Neural cell (in vitro differentiated cells): ENCODE data around the gene GON4L. TPM values are rescaled to one million over a fixed set of nuclear protein-coding genes. Genes with fewer than 3 reads are reported as not detected.
"Not testable (repeated sequence)": the region's sequence is repeated elsewhere in the genome, so short reads cannot be mapped to it uniquely, and the experiment has no call there.

ENCODE experiments used
- H2AFZ ChIP-seq: fragments of 200-600, 300-800 bp; sonication (generic), shearing (Covaris generic); 2 replicates; pipeline ENCODE4 v1.6.0; 2014; ENCODE audit warnings: low read depth, mild to moderate bottlenecking, antibody characterized with exemption, low read length, moderate library complexity
- H3F3A ChIP-seq: fragments of 200-600 bp; shearing (Covaris generic); 2 replicates; pipeline ENCODE4 v1.6.1; 2016; ENCODE audit warnings: mild to moderate bottlenecking, moderate library complexity, mixed read lengths, antibody characterized with exemption, low read length; ENCODE audit not compliant: insufficient read depth, poor library complexity, severe bottlenecking
- H3K27ac ChIP-seq: fragments of 200-600, 300-800 bp; sonication (generic), shearing (Covaris generic); 2 replicates; pipeline ENCODE4 v1.5.1; 2014; ENCODE audit warnings: mild to moderate bottlenecking, low read length, moderate library complexity
- H3K27me3 ChIP-seq: fragments of 300-800, 200-600 bp; sonication (generic), shearing (Covaris generic); 2 replicates; pipeline ENCODE4 v1.6.0; 2014; ENCODE audit warnings: mild to moderate bottlenecking, low read depth, low read length, moderate library complexity; ENCODE audit not compliant: insufficient read depth
- H3K36me3 ChIP-seq: fragments of 300-800, 200-600 bp; sonication (generic), shearing (Covaris generic); 2 replicates; pipeline ENCODE4 v1.5.1; 2014; ENCODE audit warnings: mild to moderate bottlenecking, antibody characterized with exemption, low read length, moderate library complexity; ENCODE audit not compliant: insufficient read depth
- H3K4me2 ChIP-seq: fragments of 300-800, 200-600 bp; sonication (generic), shearing (Covaris generic); 2 replicates; pipeline ENCODE4 v1.6.0; 2014; ENCODE audit warnings: mild to moderate bottlenecking, low read length
- H3K4me3 ChIP-seq: fragments of 300-800, 200-600 bp; sonication (generic), shearing (Covaris generic); 2 replicates; pipeline ENCODE4 v1.5.1; 2014; ENCODE audit warnings: mild to moderate bottlenecking, low read length, moderate library complexity
- H3K79me2 ChIP-seq: fragments of 200-600 bp; shearing (Covaris generic); replicated peaks from 2 replicates; pipeline ENCODE4 v1.6.0; 2014; ENCODE audit warnings: mild to moderate bottlenecking, low read length, moderate library complexity; ENCODE audit not compliant: insufficient read depth
- H3K9ac ChIP-seq: fragments of 300-800, 200-600 bp; sonication (generic), shearing (Covaris generic); 2 replicates; pipeline ENCODE4 v1.6.1; 2016; ENCODE audit warnings: mild to moderate bottlenecking, low read length, mixed read lengths
- H3K9me2 ChIP-seq: fragments of 200-600 bp; shearing (Covaris generic); 2 replicates; pipeline ENCODE4 v1.6.1; 2016; ENCODE audit warnings: mild to moderate bottlenecking, low read length, mixed read lengths; ENCODE audit not compliant: insufficient read depth
- H3K9me3 ChIP-seq: fragments of 200-600, 300-800 bp; sonication (generic), shearing (Covaris generic); 2 replicates; pipeline ENCODE4 v1.6.1; 2016; ENCODE audit warnings: mild to moderate bottlenecking, mixed run types, low read length, moderate library complexity, mixed read lengths
- H4K20me1 ChIP-seq: fragments of 200-600 bp; shearing (Covaris generic); 2 replicates; pipeline ENCODE4 v1.6.1; 2016; ENCODE audit warnings: mild to moderate bottlenecking, mixed run types; ENCODE audit not compliant: insufficient read depth
- EZH2 ChIP-seq: fragments of 200-600, 300-800 bp; shearing (Covaris generic), sonication (generic); IDR thresholded peaks from 2 replicates; pipeline ENCODE4 v1.6.1; 2014; ENCODE audit warnings: antibody characterized with exemption, low read length, borderline replicate concordance, mild to moderate bottlenecking; ENCODE audit not compliant: insufficient read depth, poor library complexity, severe bottlenecking
- MXI1 ChIP-seq: fragments of 450-650 bp; conservative IDR thresholded peaks from 2 replicates; pipeline ENCODE4 v1.6.1; 2014; ENCODE audit warnings: antibody characterized with exemption, mild to moderate bottlenecking; ENCODE audit not compliant: poor library complexity, severe bottlenecking
- POLR2AphosphoS5 ChIP-seq: IDR thresholded peaks from 2 replicates; pipeline ENCODE4 v1.6.1; 2012
- RAD21 ChIP-seq: fragments of 450-650 bp; conservative IDR thresholded peaks from 2 replicates; pipeline ENCODE4 v1.6.1; 2014; ENCODE audit warnings: antibody characterized with exemption, mild to moderate bottlenecking, moderate library complexity
- SMC3 ChIP-seq: fragments of 450-650 bp; conservative IDR thresholded peaks from 2 replicates; pipeline ENCODE4 v1.6.1; 2014; ENCODE audit warnings: antibody characterized with exemption, mild to moderate bottlenecking, moderate library complexity; ENCODE audit not compliant: poor library complexity
- TAF1 ChIP-seq: IDR thresholded peaks from 2 replicates; pipeline ENCODE4 v1.6.1; 2012; ENCODE audit warnings: low read depth
- polyA plus RNA-seq: library from polyadenylated mRNA; depleted of rRNA; stranded (reverse); fragments of >200 nt; gene quantifications from 2 replicates; pipeline ENCODE4 v1.2.3, GENCODE V29; 2014
- TF ChIP-seq, protein P1 (sequence below): IDR thresholded peaks from 2 replicates; pipeline ENCODE4 v1.6.1; 2012; ENCODE audit warnings: borderline replicate concordance

Gene GON4L
- polyA plus RNA-seq, 1 donor from 2014 or later: 30.2 TPM

DNA sequence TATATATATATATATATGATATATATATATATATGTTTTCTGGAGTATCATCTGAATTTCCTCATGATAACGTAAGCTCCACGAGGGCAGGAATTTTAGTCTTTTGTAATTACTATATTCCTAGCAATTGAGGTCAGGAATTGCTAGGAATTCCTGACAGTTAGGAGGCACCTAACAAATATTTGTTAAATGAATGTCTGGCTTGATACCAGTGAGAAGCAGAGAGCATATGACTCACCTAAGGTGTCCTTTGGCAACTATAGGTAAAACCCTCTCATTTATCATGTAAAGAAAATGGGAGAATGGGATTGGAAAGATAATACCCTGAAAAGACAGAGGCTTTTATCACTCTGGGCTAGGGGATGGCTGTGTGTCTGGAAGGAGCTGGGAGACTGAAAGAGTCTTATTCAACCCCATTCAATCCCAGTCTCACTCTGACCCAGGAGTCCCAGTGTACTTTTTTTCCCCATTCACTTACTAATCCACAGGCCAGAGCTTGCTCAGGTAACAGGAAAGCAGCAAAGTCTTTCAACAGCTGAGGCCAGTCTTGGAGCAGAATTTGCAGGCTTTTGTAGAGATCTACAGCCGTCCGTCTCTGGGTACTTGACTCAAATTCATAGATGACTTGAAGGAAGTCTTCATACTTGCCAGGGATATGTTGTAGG is 96.9 kb downstream of the GON4L start:
- Histone ChIP-seq H3K9ac (no peak overlapping the region), H3K27ac (no peak overlapping the region), H3F3A (no peaks in the 10 kb centered on the region), H3K9me2 (no peaks in the 10 kb centered on the region), H3K27me3 (no peaks in the 10 kb centered on the region), H2AFZ (no peak overlapping the region), H3K4me3 (no peak overlapping the region), H3K36me3 (peaks cover 8% of the 10 kb centered on the region), H3K9me3 (no peaks in the 10 kb centered on the region), H4K20me1 (no peaks in the 10 kb centered on the region), H3K79me2 (no peaks in the 10 kb centered on the region), H3K4me2 (no peak overlapping the region)
- no peak for TF ChIP-seq TAF1
- no peak for TF ChIP-seq RAD21
- no peak for TF ChIP-seq SMC3
- no peak for TF ChIP-seq POLR2AphosphoS5
- TF ChIP-seq MXI1: no peak
- TF ChIP-seq, protein P1, sequence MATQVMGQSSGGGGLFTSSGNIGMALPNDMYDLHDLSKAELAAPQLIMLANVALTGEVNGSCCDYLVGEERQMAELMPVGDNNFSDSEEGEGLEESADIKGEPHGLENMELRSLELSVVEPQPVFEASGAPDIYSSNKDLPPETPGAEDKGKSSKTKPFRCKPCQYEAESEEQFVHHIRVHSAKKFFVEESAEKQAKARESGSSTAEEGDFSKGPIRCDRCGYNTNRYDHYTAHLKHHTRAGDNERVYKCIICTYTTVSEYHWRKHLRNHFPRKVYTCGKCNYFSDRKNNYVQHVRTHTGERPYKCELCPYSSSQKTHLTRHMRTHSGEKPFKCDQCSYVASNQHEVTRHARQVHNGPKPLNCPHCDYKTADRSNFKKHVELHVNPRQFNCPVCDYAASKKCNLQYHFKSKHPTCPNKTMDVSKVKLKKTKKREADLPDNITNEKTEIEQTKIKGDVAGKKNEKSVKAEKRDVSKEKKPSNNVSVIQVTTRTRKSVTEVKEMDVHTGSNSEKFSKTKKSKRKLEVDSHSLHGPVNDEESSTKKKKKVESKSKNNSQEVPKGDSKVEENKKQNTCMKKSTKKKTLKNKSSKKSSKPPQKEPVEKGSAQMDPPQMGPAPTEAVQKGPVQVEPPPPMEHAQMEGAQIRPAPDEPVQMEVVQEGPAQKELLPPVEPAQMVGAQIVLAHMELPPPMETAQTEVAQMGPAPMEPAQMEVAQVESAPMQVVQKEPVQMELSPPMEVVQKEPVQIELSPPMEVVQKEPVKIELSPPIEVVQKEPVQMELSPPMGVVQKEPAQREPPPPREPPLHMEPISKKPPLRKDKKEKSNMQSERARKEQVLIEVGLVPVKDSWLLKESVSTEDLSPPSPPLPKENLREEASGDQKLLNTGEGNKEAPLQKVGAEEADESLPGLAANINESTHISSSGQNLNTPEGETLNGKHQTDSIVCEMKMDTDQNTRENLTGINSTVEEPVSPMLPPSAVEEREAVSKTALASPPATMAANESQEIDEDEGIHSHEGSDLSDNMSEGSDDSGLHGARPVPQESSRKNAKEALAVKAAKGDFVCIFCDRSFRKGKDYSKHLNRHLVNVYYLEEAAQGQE: no peak
- no peak for TF ChIP-seq EZH2

DNA sequence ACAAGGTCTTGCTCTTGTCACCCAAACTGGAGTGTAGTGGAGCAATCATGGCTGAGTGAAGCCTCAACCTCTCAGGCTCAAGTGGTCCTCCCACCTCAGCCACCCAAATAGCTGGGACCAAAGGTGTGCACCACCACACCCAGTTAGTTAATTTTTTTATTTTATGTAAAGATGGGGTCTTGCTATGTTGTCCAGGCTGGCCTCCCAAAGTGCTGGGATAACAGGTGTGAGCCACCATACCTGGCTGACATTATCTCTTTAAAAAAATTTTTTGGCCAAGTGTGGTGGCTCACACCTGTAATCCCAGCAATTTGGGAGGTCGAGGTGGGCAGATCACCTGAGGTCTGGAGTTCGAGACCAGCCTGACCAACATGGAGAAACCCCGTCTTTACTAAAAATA is 98.0 kb downstream of the GON4L start:
- H3K79me2 ChIP-seq, H3K4me3 ChIP-seq, H3K9me3 ChIP-seq, H2AFZ ChIP-seq, H3K27ac ChIP-seq, H3K27me3 ChIP-seq, H3K4me2 ChIP-seq, H3F3A ChIP-seq, H4K20me1 ChIP-seq, H3K9me2 ChIP-seq, H3K9ac ChIP-seq, H3K36me3 ChIP-seq: not testable (repeated sequence)

DNA sequence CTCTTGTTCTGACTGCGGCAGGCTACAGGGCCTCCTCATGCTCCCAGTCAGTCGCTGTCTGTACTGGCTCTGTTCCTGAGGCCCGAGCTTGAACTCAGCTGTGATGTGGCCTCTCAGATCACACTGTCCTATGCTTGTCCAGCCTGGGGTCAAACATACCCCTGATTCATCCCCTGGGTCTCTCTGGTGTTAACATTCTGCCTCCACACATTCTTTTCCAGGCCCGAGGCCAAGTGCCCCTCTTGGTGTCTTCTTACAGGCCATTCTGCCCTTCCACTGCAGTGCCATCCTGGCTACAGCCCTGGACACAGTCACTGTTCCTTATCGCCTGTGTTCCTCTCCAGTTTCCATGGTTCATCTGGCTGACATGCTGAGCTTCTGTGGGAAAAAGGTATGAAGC is 108.9 kb downstream of the GON4L start:
- not testable (repeated sequence) for H3K9me2 ChIP-seq, H3K27me3 ChIP-seq, H3K9me3 ChIP-seq, H3K27ac ChIP-seq, H3K79me2 ChIP-seq, H3K4me2 ChIP-seq, H3F3A ChIP-seq, H4K20me1 ChIP-seq, H3K4me3 ChIP-seq, H3K36me3 ChIP-seq, H3K9ac ChIP-seq, H2AFZ ChIP-seq

DNA sequence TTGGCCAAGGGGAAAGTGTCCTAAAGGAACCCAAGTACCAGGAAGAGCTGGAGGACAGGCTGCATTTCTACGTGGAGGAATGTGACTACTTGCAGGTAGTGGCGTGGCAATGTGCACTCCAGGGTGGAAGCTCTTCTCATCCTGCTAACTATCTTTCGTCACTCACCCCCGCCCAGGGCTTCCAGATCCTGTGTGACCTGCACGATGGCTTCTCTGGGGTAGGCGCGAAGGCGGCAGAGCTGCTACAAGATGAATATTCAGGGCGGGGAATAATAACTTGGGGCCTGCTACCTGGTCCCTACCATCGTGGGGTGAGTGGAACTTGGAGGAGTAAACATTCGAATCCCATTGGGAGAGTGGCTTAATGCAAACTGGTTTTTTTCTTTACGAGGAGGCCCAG is 109.4 kb downstream of the GON4L start:
- H3K9me3 ChIP-seq, H4K20me1 ChIP-seq, H3K4me2 ChIP-seq, H3K27me3 ChIP-seq, H3K27ac ChIP-seq, H3K9ac ChIP-seq, H3K36me3 ChIP-seq, H3K9me2 ChIP-seq, H3F3A ChIP-seq, H3K4me3 ChIP-seq, H2AFZ ChIP-seq, H3K79me2 ChIP-seq: not testable (repeated sequence)
